ENCODE data around the gene ZNF594. TPM values are rescaled to one million over a fixed set of nuclear protein-coding genes. Genes with fewer than 3 reads are reported as not detected.

Gene ZNF594
- total RNA-seq, 1 donor from 2014 or later, result 26.1 TPM

DNA sequence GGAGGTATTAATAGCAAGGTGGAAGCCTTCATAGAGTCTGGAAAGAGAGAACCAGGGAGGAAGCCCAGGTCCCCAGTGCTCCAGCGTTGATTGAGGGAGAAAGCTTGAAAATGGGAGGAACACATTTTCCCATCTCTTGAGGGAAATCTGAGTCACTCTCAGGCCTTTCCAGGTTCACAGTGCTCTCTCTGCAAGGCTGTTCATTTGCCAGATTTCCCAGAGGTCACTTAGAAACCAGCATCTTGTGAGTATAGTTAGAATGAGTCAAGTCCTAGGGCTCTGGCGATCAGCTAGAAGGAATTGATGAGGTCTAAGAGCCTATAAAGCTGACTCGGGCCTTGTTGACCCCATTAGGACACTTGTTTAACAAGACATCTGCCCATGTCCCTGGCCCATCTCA is 17.7 kb upstream of the ZNF594 start:
- H3K27ac Mint-ChIP-seq, result no peak overlapping the region
- no peak for DNase-seq (ENCODE audit: low spot score, unreplicated experiment)
- TF ChIP-seq, protein P1, sequence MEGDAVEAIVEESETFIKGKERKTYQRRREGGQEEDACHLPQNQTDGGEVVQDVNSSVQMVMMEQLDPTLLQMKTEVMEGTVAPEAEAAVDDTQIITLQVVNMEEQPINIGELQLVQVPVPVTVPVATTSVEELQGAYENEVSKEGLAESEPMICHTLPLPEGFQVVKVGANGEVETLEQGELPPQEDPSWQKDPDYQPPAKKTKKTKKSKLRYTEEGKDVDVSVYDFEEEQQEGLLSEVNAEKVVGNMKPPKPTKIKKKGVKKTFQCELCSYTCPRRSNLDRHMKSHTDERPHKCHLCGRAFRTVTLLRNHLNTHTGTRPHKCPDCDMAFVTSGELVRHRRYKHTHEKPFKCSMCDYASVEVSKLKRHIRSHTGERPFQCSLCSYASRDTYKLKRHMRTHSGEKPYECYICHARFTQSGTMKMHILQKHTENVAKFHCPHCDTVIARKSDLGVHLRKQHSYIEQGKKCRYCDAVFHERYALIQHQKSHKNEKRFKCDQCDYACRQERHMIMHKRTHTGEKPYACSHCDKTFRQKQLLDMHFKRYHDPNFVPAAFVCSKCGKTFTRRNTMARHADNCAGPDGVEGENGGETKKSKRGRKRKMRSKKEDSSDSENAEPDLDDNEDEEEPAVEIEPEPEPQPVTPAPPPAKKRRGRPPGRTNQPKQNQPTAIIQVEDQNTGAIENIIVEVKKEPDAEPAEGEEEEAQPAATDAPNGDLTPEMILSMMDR (IDR thresholded peaks at IDR 0.05; ENCODE audit: unreplicated experiment), result no peak
- no peaks in the 10 kb centered on the region for H3K9me3 Mint-ChIP-seq (ENCODE audit: low read depth)
- H3K4me1 Mint-ChIP-seq (ENCODE audit: low read depth), result no peaks in the 10 kb centered on the region
- H3K36me3 Mint-ChIP-seq (ENCODE audit: insufficient read depth), result no peaks in the 10 kb centered on the region
- no peak overlapping the region for H3K4me3 Mint-ChIP-seq (ENCODE audit: low read depth)
- no peaks in the 10 kb centered on the region for H3K27me3 Mint-ChIP-seq

DNA sequence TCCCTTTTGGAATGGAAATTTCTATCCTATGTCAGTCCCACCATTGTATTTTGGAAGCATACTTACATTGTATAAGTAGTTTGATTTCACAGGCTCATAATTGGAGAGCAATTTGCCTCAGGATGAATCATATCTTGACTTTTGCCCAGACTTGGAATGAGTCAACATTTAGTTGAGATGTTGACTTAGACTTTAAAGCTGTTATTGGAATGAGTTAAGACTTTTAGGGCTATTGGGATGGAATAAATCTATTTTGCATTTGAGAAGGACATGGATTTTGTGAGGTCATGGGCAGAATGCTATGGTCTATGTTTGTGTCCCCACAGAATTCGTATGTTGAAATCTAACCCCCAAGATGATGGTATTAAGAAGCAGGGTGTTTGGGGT is 12.2 kb upstream of the ZNF594 start:
- TF ChIP-seq, protein P1 (IDR thresholded peaks at IDR 0.05; ENCODE audit: unreplicated experiment), result no peak
- H3K27me3 Mint-ChIP-seq, result no peaks in the 10 kb centered on the region
- peaks cover 5% of the 10 kb centered on the region for H3K36me3 Mint-ChIP-seq (ENCODE audit: insufficient read depth)
- H3K27ac Mint-ChIP-seq, result no peak overlapping the region
- no peaks in the 10 kb centered on the region for H3K9me3 Mint-ChIP-seq (ENCODE audit: low read depth)
- DNase-seq (ENCODE audit: low spot score, unreplicated experiment), result no peak
- H3K4me3 Mint-ChIP-seq (ENCODE audit: low read depth), result no peak overlapping the region
- no peaks in the 10 kb centered on the region for H3K4me1 Mint-ChIP-seq (ENCODE audit: low read depth)

DNA sequence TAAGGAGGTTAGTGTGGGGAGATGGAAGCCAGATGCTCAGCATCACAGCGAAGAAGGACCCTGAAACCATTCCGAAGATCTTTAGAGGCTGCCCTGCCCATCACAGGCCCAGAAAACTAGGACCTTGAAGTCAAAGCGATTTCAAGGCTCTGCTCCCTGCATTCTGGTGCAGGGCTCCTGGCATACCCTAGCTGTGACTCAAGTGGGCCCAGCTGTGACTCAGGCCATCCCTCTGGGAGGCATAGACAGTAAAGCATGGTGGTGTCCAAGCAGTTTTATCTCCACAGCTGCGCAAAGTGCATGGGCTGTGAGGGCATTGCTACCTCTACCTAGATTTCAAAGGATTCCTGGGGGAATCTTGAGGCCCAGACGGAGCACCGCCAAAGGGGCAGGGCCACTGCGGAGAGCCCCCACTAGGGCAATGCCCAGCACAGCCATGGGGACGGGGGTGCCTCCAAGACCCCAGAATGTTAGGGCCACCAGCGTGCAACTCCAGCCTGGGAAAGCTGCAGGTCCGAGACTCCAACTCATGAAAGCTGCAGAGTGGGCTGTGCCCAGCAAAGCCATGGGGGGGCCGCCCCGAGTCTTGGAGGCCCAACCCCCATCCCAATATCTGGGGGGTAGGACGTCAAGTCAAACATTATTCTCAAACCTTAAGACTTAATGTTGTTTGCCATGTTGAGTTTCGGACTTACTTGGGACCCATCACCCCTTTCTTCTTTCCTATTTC is 11.7 kb upstream of the ZNF594 start:
- no peaks in the 10 kb centered on the region for H3K4me1 Mint-ChIP-seq (ENCODE audit: low read depth)
- no peaks in the 10 kb centered on the region for H3K9me3 Mint-ChIP-seq (ENCODE audit: low read depth)
- H3K27ac Mint-ChIP-seq, result no peak overlapping the region
- no peak overlapping the region for H3K4me3 Mint-ChIP-seq (ENCODE audit: low read depth)
- H3K36me3 Mint-ChIP-seq (ENCODE audit: insufficient read depth), result peaks cover 5% of the 10 kb centered on the region
- TF ChIP-seq, protein P1 (IDR thresholded peaks at IDR 0.05; ENCODE audit: unreplicated experiment), result no peak
- H3K27me3 Mint-ChIP-seq, result no peaks in the 10 kb centered on the region
- no peak for DNase-seq (ENCODE audit: low spot score, unreplicated experiment)

DNA sequence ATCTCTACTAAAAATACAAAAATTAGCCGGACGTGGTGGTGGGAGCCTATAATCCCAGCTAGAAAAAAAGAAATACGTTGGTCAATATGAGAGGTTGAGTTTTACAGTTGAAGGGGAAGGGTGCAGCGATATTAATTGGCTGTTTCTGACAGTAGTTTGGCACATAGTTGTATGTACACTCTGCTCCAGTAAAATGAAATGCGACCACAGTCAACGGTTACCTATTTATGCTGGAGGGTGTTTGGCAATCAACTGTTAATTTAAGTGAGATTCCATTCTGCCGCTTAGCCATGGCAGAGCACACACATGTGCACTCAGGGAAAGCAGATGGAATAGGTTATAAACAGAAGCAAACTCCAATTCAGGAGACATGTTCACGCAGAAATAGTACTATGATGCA is 9.3 kb upstream of the ZNF594 start:
- Mint-ChIP-seq H3K36me3 (ENCODE audit: insufficient read depth) (peaks cover 5% of the 10 kb centered on the region), H3K9me3 (ENCODE audit: low read depth) (no peaks in the 10 kb centered on the region), H3K4me1 (ENCODE audit: low read depth) (no peaks in the 10 kb centered on the region), H3K27ac (no peak overlapping the region), H3K27me3 (no peaks in the 10 kb centered on the region), H3K4me3 (ENCODE audit: low read depth) (no peak overlapping the region)
- TF ChIP-seq, protein P1 (IDR thresholded peaks at IDR 0.05; ENCODE audit: unreplicated experiment), result no peak
- DNase-seq (ENCODE audit: low spot score, unreplicated experiment), result no peak

DNA sequence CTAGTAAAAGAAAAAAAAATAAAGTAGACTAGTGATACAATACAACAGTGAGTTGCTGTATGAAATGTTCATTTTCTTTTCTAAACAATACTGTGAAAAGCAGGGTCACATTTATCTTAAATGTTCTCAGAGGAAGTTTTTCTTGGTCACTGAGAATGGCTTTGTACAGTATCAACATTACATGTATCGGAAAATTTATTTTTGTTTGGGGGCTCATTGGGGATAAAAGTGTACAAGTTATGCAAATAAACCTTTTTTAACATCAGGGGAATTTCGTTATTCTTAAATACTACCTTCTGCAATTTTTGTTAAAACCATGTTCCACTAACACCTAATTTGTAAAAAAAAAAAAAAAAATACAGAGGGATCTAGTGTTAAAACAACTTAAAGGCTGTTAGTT is 8.7 kb upstream of the ZNF594 start:
- TF ChIP-seq, protein P1 (IDR thresholded peaks at IDR 0.05; ENCODE audit: unreplicated experiment), result no peak
- no peak for DNase-seq (ENCODE audit: low spot score, unreplicated experiment)
- H3K27ac Mint-ChIP-seq, result no peak overlapping the region

More for the DNA sequence above, 8.7 kb upstream of the ZNF594 start:
- Mint-ChIP-seq H3K36me3 (ENCODE audit: insufficient read depth) (peaks cover 5% of the 10 kb centered on the region), H3K4me1 (ENCODE audit: low read depth) (no peaks in the 10 kb centered on the region), H3K27me3 (no peaks in the 10 kb centered on the region), H3K4me3 (ENCODE audit: low read depth) (no peak overlapping the region), H3K9me3 (ENCODE audit: low read depth) (no peaks in the 10 kb centered on the region)
